SK-N-SH (cell line): ENCODE results near the gene TSPYL1. TPM values are rescaled to one million over a fixed set of nuclear protein-coding genes. Genes with fewer than 3 reads are reported as not detected.

Experiments used
- CTCF ChIA-PET: fragments of 300-600, 350-600 bp; formaldehyde crosslinking; extraction: SDS; loops from one replicate; lab custom pipeline; 2021; lab: Yijun Ruan, JAX
- POLR2A ChIA-PET: fragments of 350-600 bp; sonication (Branson Sonifier 250); formaldehyde crosslinking; extraction: SDS; loops from one replicate; lab custom pipeline; 2020; ENCODE audit warnings: antibody characterized with exemption, inconsistent platforms; lab: Yijun Ruan, JAX
- DNase-seq: peaks from one replicate; pipeline ENCODE4 v3.0.0; 2012
- H2AFZ ChIP-seq: fragments of 200-600 bp; sonication (generic); 2 replicates; pipeline ENCODE4 v1.8.1; 2016; ENCODE audit warnings: antibody characterized with exemption, mild to moderate bottlenecking, low read depth
- H3F3A ChIP-seq: fragments of 200-600 bp; sonication (generic); replicated peaks from 2 replicates; pipeline ENCODE3; 2016; ENCODE audit warnings: antibody characterized with exemption, mild to moderate bottlenecking; ENCODE audit not compliant: insufficient read depth
- H3K27ac ChIP-seq, 2 experiments: fragments of 200-500 bp in 1 of 2; fragments of 200-600 bp in 1 of 2; sonication (Bioruptor generic) in 1 of 2; sonication (generic), shearing (Covaris generic) in 1 of 2; 2 replicates each; pipeline versions ENCODE4 v1.5.1 to v1.6.1; 2014 to 2016; ENCODE audit warnings: low read depth in 2 of 2, inconsistent platforms in 1 of 2, low read length in 1 of 2, mild to moderate bottlenecking in 1 of 2, mixed read lengths in 1 of 2
- H3K27me3 ChIP-seq: fragments of 200-600 bp; sonication (generic), shearing (Covaris generic); 2 replicates; pipeline ENCODE4 v1.6.1; 2016; ENCODE audit warnings: mixed run types; ENCODE audit not compliant: insufficient read depth
- H3K36me3 ChIP-seq, 2 experiments: fragments of 200-500 bp in 1 of 2; fragments of 200-600 bp in 1 of 2; sonication (Bioruptor generic) in 1 of 2; sonication (generic) in 1 of 2; replicated peaks in 1 of 2; 2 replicates each; pipeline versions ENCODE3 to v1.5.1; 2014 to 2016; ENCODE audit warnings: low read length in 1 of 2, mild to moderate bottlenecking in 1 of 2; ENCODE audit not compliant: insufficient read depth in 2 of 2, control insufficient read depth in 1 of 2
- H3K4me1 ChIP-seq, 2 experiments: fragments of 200-500 bp in 1 of 2; fragments of 200-600 bp in 1 of 2; sonication (Bioruptor generic) in 1 of 2; sonication (generic), shearing (Covaris generic) in 1 of 2; 2 replicates each; pipeline versions ENCODE4 v1.5.1 to v1.6.1; 2014 to 2016; ENCODE audit warnings: low read depth in 1 of 2, low read length in 1 of 2, mixed run types in 1 of 2; ENCODE audit not compliant: insufficient read depth in 2 of 2, control insufficient read depth in 1 of 2
- H3K4me2 ChIP-seq: fragments of 200-600 bp; sonication (generic), shearing (Covaris generic); 2 replicates; pipeline ENCODE4 v1.6.1; 2017; ENCODE audit warnings: mixed run types
- H3K4me3 ChIP-seq, 2 experiments: fragments of 200-500 bp in 1 of 2; fragments of 200-600 bp in 1 of 2; sonication (Bioruptor generic) in 1 of 2; sonication (generic), shearing (Covaris generic) in 1 of 2; 2 replicates each; pipeline versions ENCODE4 v1.5.1 to v1.8.1; 2014 to 2016; ENCODE audit warnings: low read depth in 2 of 2, inconsistent platforms in 1 of 2, low read length in 1 of 2, mild to moderate bottlenecking in 1 of 2, mixed read lengths in 1 of 2, moderate library complexity in 1 of 2
- H3K79me2 ChIP-seq: fragments of 200-600 bp; sonication (generic); 2 replicates; pipeline ENCODE4 v1.8.1; 2017; ENCODE audit warnings: mild to moderate bottlenecking; ENCODE audit not compliant: insufficient read depth
- H3K9ac ChIP-seq: fragments of 200-600 bp; sonication (generic); 2 replicates; pipeline ENCODE4 v1.6.1; 2017; ENCODE audit warnings: mixed run types
- H3K9me2 ChIP-seq: fragments of 200-600 bp; sonication (generic); 2 replicates; pipeline ENCODE4 v1.6.1; 2017; ENCODE audit warnings: mixed run types
- H3K9me3 ChIP-seq: fragments of 200-600 bp; sonication (generic); 2 replicates; pipeline ENCODE4 v1.6.1; 2017; ENCODE audit warnings: mixed run types, mild to moderate bottlenecking, moderate library complexity
- H4K20me1 ChIP-seq: fragments of 200-600 bp; sonication (generic); 2 replicates; pipeline ENCODE4 v1.6.1; 2017; ENCODE audit warnings: mild to moderate bottlenecking, mixed run types; ENCODE audit not compliant: insufficient read depth
- CHD2 ChIP-seq: fragments of 150-350 bp; IDR thresholded peaks from 2 replicates; pipeline ENCODE4 v1.6.1; 2018; ENCODE audit warnings: low read length; ENCODE audit not compliant: partially characterized antibody
- ELF1 ChIP-seq: IDR thresholded peaks from 2 replicates; pipeline ENCODE4 v1.4.0; 2012
- EZH2phosphoT487 ChIP-seq: fragments of 200-600 bp; sonication (generic); IDR thresholded peaks from 2 replicates; pipeline ENCODE4 v1.6.1; 2017; ENCODE audit warnings: low read depth, mixed run types, mild to moderate bottlenecking, antibody characterized with exemption, moderate library complexity, borderline replicate concordance
- FOSL2 ChIP-seq: IDR thresholded peaks from 2 replicates; pipeline ENCODE4 v1.4.0; 2012; ENCODE audit warnings: low read depth, mild to moderate bottlenecking, moderate library complexity, borderline replicate concordance
- FOXM1 ChIP-seq: IDR thresholded peaks from 2 replicates; pipeline ENCODE4 v1.4.0; 2012; ENCODE audit warnings: low read depth, mild to moderate bottlenecking
- GATA2 ChIP-seq: sonication (generic); formaldehyde crosslinking; IDR thresholded peaks from 2 replicates; pipeline ENCODE4 v1.5.0; 2020; ENCODE audit warnings: mild to moderate bottlenecking, missing genetic modification reagents
- IRF3 ChIP-seq: fragments of 150-350 bp; IDR thresholded peaks from 2 replicates; pipeline ENCODE4 v1.6.1; 2016; ENCODE audit warnings: mild to moderate bottlenecking, low read depth, low read length
- MAX ChIP-seq: IDR thresholded peaks from 2 replicates; pipeline ENCODE4 v1.4.0; 2012; ENCODE audit warnings: low read depth
- MEF2A ChIP-seq: IDR thresholded peaks from 2 replicates; pipeline ENCODE4 v1.4.0; 2012; ENCODE audit warnings: low read depth, borderline replicate concordance
- NFIC ChIP-seq: IDR thresholded peaks from 2 replicates; pipeline ENCODE4 v1.4.0; 2012; ENCODE audit warnings: borderline replicate concordance
- SIN3A ChIP-seq: IDR thresholded peaks from 2 replicates; pipeline ENCODE4 v1.6.1; 2012; ENCODE audit warnings: low read depth, mild to moderate bottlenecking, low read length, moderate library complexity, borderline replicate concordance
- SMC3 ChIP-seq: IDR thresholded peaks from 2 replicates; pipeline ENCODE4 v1.6.1; 2012; ENCODE audit warnings: low read depth, low read length, improper control_type of control experiment
- TAF1 ChIP-seq: IDR thresholded peaks from 2 replicates; pipeline ENCODE4 v1.6.1; 2012; ENCODE audit warnings: low read depth, mild to moderate bottlenecking, low read length, moderate library complexity, borderline replicate concordance
- TCF12 ChIP-seq: IDR thresholded peaks from 2 replicates; pipeline ENCODE4 v1.4.0; 2012
- USF1 ChIP-seq: IDR thresholded peaks from 2 replicates; pipeline ENCODE4 v1.4.0; 2012; ENCODE audit warnings: low read depth, borderline replicate concordance
- USF2 ChIP-seq: fragments of 150-350 bp; IDR thresholded peaks from 2 replicates; pipeline ENCODE4 v1.6.1; 2017; ENCODE audit warnings: antibody characterized with exemption, low read length, low read depth, borderline replicate concordance
- YY1 ChIP-seq: IDR thresholded peaks from 2 replicates; pipeline ENCODE4 v1.4.0; 2012; ENCODE audit warnings: low read depth, mild to moderate bottlenecking
- WGBS: methylation state at CpG from one replicate; pipeline ENCODE4 v1.1.6; 2017; ENCODE audit warnings: low lambda C conversion rate; 5-methylcytosine and 5-hydroxymethylcytosine counted together
- polyA plus RNA-seq, 3 experiments: library from polyadenylated mRNA; depleted of rRNA; stranded (reverse); fragments of >200 nt; gene quantifications; 2 replicates each; pipeline ENCODE4 v1.2.3, GENCODE V29; 2012

The TSPYL1 gene
- polyA plus RNA-seq, 1 of the 3 experiments (the other 2 are of a cell fraction) = 27.9 TPM

GRCh38 chr6:116282698-116283097, 3.0 kb upstream of the TSPYL1 start:
- H3K4me2 ChIP-seq = no peak overlapping the region
- H3K27ac ChIP-seq = no peak overlapping the region
- H2AFZ ChIP-seq = no peak overlapping the region
- H3K79me2 ChIP-seq = peaks cover 27% of the 10 kb centered on the region
- peaks cover 0 to 4% of the 10 kb centered on the region in 2 experiments for H3K36me3 ChIP-seq
- H3K9me3 ChIP-seq = no peaks in the 10 kb centered on the region
- H3K27me3 ChIP-seq = no peaks in the 10 kb centered on the region
- TF ChIP-seq USF2 (no peak), GATA2 (CRISPR knock-in tag) (no peak), TAF1 (no peak), IRF3 (no peak), FOSL2 (no peak), YY1 (no peak), TCF12 (no peak), MEF2A (no peak), EZH2phosphoT487 (no peak), ELF1 (no peak), NFIC (no peak), USF1 (no peak), SIN3A (no peak), MAX (no peak)
- TF ChIP-seq, all 33 proteins: peak for 0
- H4K20me1 ChIP-seq = peaks cover 8% of the 10 kb centered on the region
- ChIA-PET POLR2A (no interaction called here), CTCF (interaction anchor here (0.6 to 2.0 kb wide), 5 partner anchors 14 to 279 kb away, joined by 3 to 6 read pairs (median 3); no protein-coding TSS in a partner anchor)
- no peak overlapping the region for H3K9ac ChIP-seq
- no peaks in the 10 kb centered on the region for H3K9me2 ChIP-seq
- H3K4me3 ChIP-seq = no peak overlapping the region
- 68% methylated on average over 2 of the region's 2 CpGs for WGBS
- no peak for DNase-seq
- H3K4me1 ChIP-seq = peaks cover 0 to 16% of the 10 kb centered on the region in 2 experiments; a peak in 2 of 4 replicates
- peaks cover 8% of the 10 kb centered on the region for H3F3A ChIP-seq

- peaks cover 25% of the 10 kb centered on the region for H4K20me1 ChIP-seq
- peaks cover 1 to 20% of the 10 kb centered on the region in 2 experiments; a peak in 2 of 4 replicates for H3K4me1 ChIP-seq
- H3K79me2 ChIP-seq = peaks cover 44% of the 10 kb centered on the region
- H3K9me2 ChIP-seq = no peaks in the 10 kb centered on the region
- peak overlapping the region; percentile 89 for H3K4me2 ChIP-seq
- H3K9ac ChIP-seq = peak overlapping the region; percentile 96; the same call in 1 of the 2 replicates
- WGBS = 93% methylated on average over 5 of the region's 5 CpGs
- H3F3A ChIP-seq = peaks cover 8% of the 10 kb centered on the region
- CTCF ChIA-PET = interaction anchor here (0.7 to 4.9 kb wide), 7 partner anchors 8 to 280 kb away, joined by 3 to 59 read pairs (median 23); no protein-coding TSS in a partner anchor
- POLR2A ChIA-PET = interaction anchor here (1.2 kb wide), 1 partner anchor 27 kb away, joined by 3 read pairs; the partner anchor contains the start of gene TSPYL4
- TF ChIP-seq FOXM1 = no peak
- TF ChIP-seq CHD2 = no peak
- no peak for TF ChIP-seq SMC3
- H3K27ac ChIP-seq = peak overlapping the region; percentile 94 to 98; a peak in 3 of 4 replicates
- no peaks in the 10 kb centered on the region for H3K27me3 ChIP-seq
- DNase-seq = no peak
- H3K4me3 ChIP-seq = peak overlapping the region; percentile 62 to 82; a peak in 3 of 4 replicates
- no peaks in the 10 kb centered on the region for H3K9me3 ChIP-seq
- H3K36me3 ChIP-seq = peaks cover 8 to 13% of the 10 kb centered on the region in 2 experiments
- peak overlapping the region; percentile 73 for H2AFZ ChIP-seq
These were observed 1.2 kb upstream of the TSPYL1 start for GRCh38 chr6:116280933-116281316.
